H1 (cell line): ENCODE data around the gene NFIA. TPM values are rescaled to one million over a fixed set of nuclear protein-coding genes. Genes with fewer than 3 reads are reported as not detected.
A peak's percentile ranks its signal among the peaks of the same experiment; 100 is the strongest.

Source experiments
- CTCF ChIA-PET: fragments of 300-600 bp; sonication (Branson Sonifier 250); formaldehyde crosslinking; loops from one replicate; lab custom pipeline; 2021; ENCODE audit not compliant: partially characterized antibody; lab: Charles Lee
- POLR2A ChIA-PET: fragments of 300-600 bp; sonication (Branson Sonifier 250); formaldehyde crosslinking; loops from one replicate; lab custom pipeline; 2021; ENCODE audit warnings: inconsistent platforms; ENCODE audit not compliant: partially characterized antibody; lab: Charles Lee
- DNase-seq, 2 experiments: peaks; one replicate each; pipeline versions ENCODE4 v3.0.0 to v3.0.0-alpha.2; 2010 to 2022; ENCODE audit warnings: low spot score in 2 of 2, low read depth in 1 of 2, mixed read lengths in 1 of 2
- FAIRE-seq: peaks from 2 replicates; lab custom pipeline; 2011; peaks lifted over from hg19 to GRCh38; lab: Jason Lieb, UNC
- H2AFZ ChIP-seq: 2 replicates; pipeline ENCODE4 v1.8.1; 2012; ENCODE audit warnings: low read length, inconsistent platforms
- H2AK5ac ChIP-seq: 2 replicates; pipeline ENCODE4 v1.6.1; 2013; ENCODE audit warnings: low read depth, low read length
- H2BK120ac ChIP-seq: replicated peaks from 2 replicates; pipeline ENCODE3; 2013; ENCODE audit warnings: low read depth, low read length, inconsistent platforms
- H2BK12ac ChIP-seq: 2 replicates; pipeline ENCODE4 v1.6.1; 2013; ENCODE audit warnings: low read depth, low read length
- H2BK15ac ChIP-seq: 2 replicates; pipeline ENCODE4 v1.6.1; 2013; ENCODE audit warnings: low read length
- H2BK20ac ChIP-seq: 2 replicates; pipeline ENCODE4 v1.6.1; 2013; ENCODE audit warnings: low read length
- H2BK5ac ChIP-seq: 2 replicates; pipeline ENCODE4 v1.6.1; 2013; ENCODE audit warnings: low read depth, low read length
- H3K14ac ChIP-seq: 2 replicates; pipeline ENCODE4 v1.6.1; 2013; ENCODE audit warnings: inconsistent platforms; ENCODE audit not compliant: insufficient read length
- H3K18ac ChIP-seq: 2 replicates; pipeline ENCODE4 v1.6.1; 2013; ENCODE audit warnings: low read length; ENCODE audit errors: extremely low read depth
- H3K23ac ChIP-seq: 2 replicates; pipeline ENCODE4 v1.6.1; 2013; ENCODE audit warnings: inconsistent platforms; ENCODE audit not compliant: insufficient read length
- H3K23me2 ChIP-seq: 2 replicates; pipeline ENCODE4 v1.6.1; 2013; ENCODE audit warnings: low read depth, low read length
- H3K27ac ChIP-seq: 2 replicates; pipeline ENCODE4 v1.6.1; 2011; ENCODE audit warnings: low read depth, low read length, inconsistent platforms
- H3K27me3 ChIP-seq, 4 experiments: replicated peaks in 1 of 4; 1 replicate in 1 of 4; 2 replicates in 3 of 4; pipeline versions ENCODE4 v1.6.1 to v1.8.1; 2011 to 2013; ENCODE audit warnings: low read length in 3 of 4, mild to moderate bottlenecking in 3 of 4, inconsistent platforms in 2 of 4, mixed read lengths in 2 of 4, moderate library complexity in 1 of 4; ENCODE audit not compliant: control insufficient read depth in 3 of 4, insufficient read depth in 3 of 4; ENCODE audit errors: extremely low read depth in 1 of 4
- H3K36me3 ChIP-seq, 4 experiments: 2 replicates each; pipeline versions ENCODE4 v1.6.1 to v1.8.1; 2011 to 2013; ENCODE audit warnings: mild to moderate bottlenecking in 4 of 4, low read length in 3 of 4, moderate library complexity in 2 of 4, control low read depth in 1 of 4, inconsistent platforms in 1 of 4; ENCODE audit not compliant: insufficient read depth in 4 of 4, control insufficient read depth in 2 of 4
- H3K4ac ChIP-seq: replicated peaks from 2 replicates; pipeline ENCODE3; 2013; ENCODE audit warnings: low read length, low read depth, mixed read lengths, inconsistent platforms; ENCODE audit not compliant: insufficient read length
- H3K4me1 ChIP-seq, 4 experiments: replicated peaks in 1 of 4; 1 replicate in 1 of 4; 2 replicates in 3 of 4; pipeline versions ENCODE4 v1.6.1 to v1.8.1; 2011 to 2013; ENCODE audit warnings: low read length in 3 of 4, inconsistent platforms in 2 of 4, mixed read lengths in 1 of 4; ENCODE audit not compliant: insufficient read depth in 4 of 4, control insufficient read depth in 3 of 4
- H3K4me2 ChIP-seq, 2 experiments: 2 replicates each; pipeline versions ENCODE4 v1.6.1 to v1.8.1; 2011 to 2013; ENCODE audit warnings: low read depth in 2 of 2, low read length in 2 of 2, control low read depth in 1 of 2, inconsistent platforms in 1 of 2, mild to moderate bottlenecking in 1 of 2; ENCODE audit not compliant: insufficient read depth in 1 of 2
- H3K4me3 ChIP-seq, 4 experiments: fragments of 200-600, 300-600 bp in 1 of 4; sonication (generic), shearing (Covaris generic), sonication (Bioruptor Twin) in 1 of 4; 2 replicates each; pipeline versions ENCODE4 v1.5.1 to v1.8.1; 2011 to 2016; ENCODE audit warnings: low read length in 4 of 4, low read depth in 3 of 4, control low read depth in 2 of 4, inconsistent platforms in 2 of 4, mild to moderate bottlenecking in 2 of 4, mixed read lengths in 1 of 4, moderate library complexity in 1 of 4; ENCODE audit not compliant: insufficient read depth in 2 of 4; ENCODE audit errors: extremely low read depth in 1 of 4
- H3K56ac ChIP-seq: replicated peaks from 2 replicates; pipeline ENCODE3; 2013; ENCODE audit warnings: low read depth, mild to moderate bottlenecking, mixed read lengths, low read length, inconsistent platforms; ENCODE audit not compliant: insufficient read length
- H3K79me1 ChIP-seq: 2 replicates; pipeline ENCODE4 v1.6.1; 2013; ENCODE audit warnings: low read depth, low read length, control low read depth
- H3K79me2 ChIP-seq, 2 experiments: 2 replicates each; pipeline versions ENCODE4 v1.6.1 to v1.8.1; 2012 to 2013; ENCODE audit warnings: low read length in 2 of 2, mild to moderate bottlenecking in 2 of 2, inconsistent platforms in 1 of 2; ENCODE audit not compliant: insufficient read depth in 2 of 2, control insufficient read depth in 1 of 2
- H3K9ac ChIP-seq, 4 experiments: replicated peaks in 1 of 4; 1 replicate in 1 of 4; 2 replicates in 3 of 4; pipeline versions ENCODE4 v1.6.1 to v1.8.1; 2011 to 2013; ENCODE audit warnings: low read depth in 3 of 4, low read length in 3 of 4, control low read depth in 2 of 4, mild to moderate bottlenecking in 2 of 4, moderate library complexity in 2 of 4, inconsistent platforms in 1 of 4; ENCODE audit errors: extremely low read depth in 1 of 4
- H3K9me3 ChIP-seq, 2 experiments: 2 replicates each; pipeline versions ENCODE4 v1.6.1 to v1.8.1; 2012 to 2013; ENCODE audit warnings: mild to moderate bottlenecking in 2 of 2, moderate library complexity in 2 of 2, control low read depth in 1 of 2, inconsistent platforms in 1 of 2, low read depth in 1 of 2, low read length in 1 of 2, mixed read lengths in 1 of 2; ENCODE audit not compliant: insufficient read depth in 2 of 2
- H4K20me1 ChIP-seq, 2 experiments: replicated peaks in 1 of 2; 2 replicates each; pipeline versions ENCODE3 to v1.8.1; 2011 to 2013; ENCODE audit warnings: inconsistent platforms in 2 of 2, low read length in 2 of 2, mild to moderate bottlenecking in 1 of 2; ENCODE audit not compliant: insufficient read depth in 2 of 2, control insufficient read depth in 1 of 2
- H4K5ac ChIP-seq: 2 replicates; pipeline ENCODE4 v1.6.1; 2013; ENCODE audit warnings: low read length, low read depth, mixed read lengths, inconsistent platforms; ENCODE audit not compliant: insufficient read length
- H4K8ac ChIP-seq: 2 replicates; pipeline ENCODE4 v1.8.0; 2013; ENCODE audit warnings: mild to moderate bottlenecking, moderate library complexity, low read length, inconsistent platforms; ENCODE audit not compliant: insufficient read depth; ENCODE audit errors: extremely low read depth
- H4K91ac ChIP-seq: replicated peaks from 2 replicates; pipeline ENCODE3; 2013; ENCODE audit warnings: low read length, mixed read lengths, inconsistent platforms; ENCODE audit not compliant: insufficient read length
- CHD1 ChIP-seq: IDR thresholded peaks from 2 replicates; pipeline ENCODE4 v1.6.1; 2012; ENCODE audit warnings: low read depth, low read length, improper control_type of control experiment
- JUN ChIP-seq: IDR thresholded peaks from 2 replicates; pipeline ENCODE4 v1.6.1; 2011; ENCODE audit warnings: low read depth, mild to moderate bottlenecking, improper control_type of control experiment, low read length
- KDM1A ChIP-seq: fragments of 200-600, 300-600 bp; sonication (generic); IDR thresholded peaks from 2 replicates; pipeline ENCODE4 v1.7.1; 2016; ENCODE audit warnings: mild to moderate bottlenecking, low read length, borderline replicate concordance
- KDM5A ChIP-seq: fragments of 200-600 bp; IDR thresholded peaks from 2 replicates; pipeline ENCODE4 v1.7.1; 2012; ENCODE audit warnings: mild to moderate bottlenecking, low read length, inconsistent platforms, mixed read lengths
- MAFK ChIP-seq: IDR thresholded peaks from 2 replicates; pipeline ENCODE4 v1.6.1; 2012; ENCODE audit warnings: low read depth, mild to moderate bottlenecking, improper control_type of control experiment, low read length
- POLR2A ChIP-seq, 2 experiments: IDR thresholded peaks; 1 replicate in 1 of 2; 2 replicates in 1 of 2; pipeline ENCODE4 v1.6.1; 2011; ENCODE audit warnings: low read depth in 2 of 2, low read length in 2 of 2, mild to moderate bottlenecking in 2 of 2; ENCODE audit errors: control extremely low read depth in 1 of 2
- POU5F1 ChIP-seq: IDR thresholded peaks from 2 replicates; pipeline ENCODE4 v1.6.1; 2011; ENCODE audit warnings: low read depth, mild to moderate bottlenecking, low read length, moderate library complexity
- RFX5 ChIP-seq: IDR thresholded peaks from 2 replicates; pipeline ENCODE4 v1.6.1; 2011; ENCODE audit warnings: low read depth, low read length, improper control_type of control experiment, borderline replicate concordance
- SIX5 ChIP-seq: IDR thresholded peaks from 2 replicates; pipeline ENCODE4 v1.6.1; 2011; ENCODE audit warnings: mild to moderate bottlenecking, low read depth, low read length
- SP1 ChIP-seq: IDR thresholded peaks from 2 replicates; pipeline ENCODE4 v1.6.1; 2011; ENCODE audit warnings: low read depth, low read length
- SP2 ChIP-seq: IDR thresholded peaks from 2 replicates; pipeline ENCODE4 v1.6.1; 2012; ENCODE audit warnings: mild to moderate bottlenecking, low read length, inconsistent platforms
- WGBS, 2 experiments: shearing (Covaris generic) in 1 of 2; methylation state at CpG; one replicate each; pipeline versions ENCODE4 v1.1.6 to v1.1.7; 2013 to 2015; ENCODE audit warnings: low lambda C conversion rate in 2 of 2, mixed read lengths in 2 of 2, inconsistent platforms in 1 of 2, low coverage in 1 of 2, missing lambda C conversion rate in 1 of 2; ENCODE audit not compliant: insufficient replicate concordance in 2 of 2, insufficient coverage in 1 of 2, insufficient read length in 1 of 2; ENCODE audit errors: extremely low coverage in 1 of 2, missing lambda C conversion rate in 1 of 2; 5-methylcytosine and 5-hydroxymethylcytosine counted together
- polyA plus RNA-seq, 7 experiments: library from polyadenylated mRNA; depleted of rRNA in 3 of 7; stranded (reverse) in 5 of 7; unstranded in 2 of 7; fragments of >200 nt in 5 of 7; fragments of 200-250 nt in 2 of 7; gene quantifications; 1 replicate in 5 of 7; 2 replicates in 1 of 7; 4 replicates in 1 of 7; pipeline versions ENCODE4 v1.2.1 to v1.2.3, GENCODE V29; 2011 to 2013; ENCODE audit warnings: missing spikeins in 2 of 7, mixed read lengths in 2 of 7
- total RNA-seq: library from RNA; stranded (reverse); fragmentation: NEBNext Ultra II Directional; extraction: Animal tissue kit (Norgen Biotek cat#: 25700); gene quantifications from 2 replicates; pipeline ENCODE4 v1.2.1, GENCODE V29; 2021
- TF ChIP-seq, protein P1 (sequence below): IDR thresholded peaks from 2 replicates; pipeline ENCODE4 v1.6.1; 2011; ENCODE audit warnings: low read length, improper control_type of control experiment
- TF ChIP-seq, protein P2 (sequence below): IDR thresholded peaks from 2 replicates; pipeline ENCODE4 v1.6.1; 2011; ENCODE audit warnings: low read depth, mild to moderate bottlenecking, low read length; ENCODE audit not compliant: insufficient read depth

Gene NFIA
- total and polyA plus RNA-seq, 2 of the 8 experiments (the other 6 are each of a cell fraction or from before 2014, with no cell fraction given): 1.8 to 2.3 TPM

- Histone ChIP-seq H3K9me3 (no peaks in the 10 kb centered on the region), H2BK12ac (no peak overlapping the region), H3K27ac (no peak overlapping the region), H3K27me3 (no peaks in the 10 kb centered on the region), H3K9ac (no peak overlapping the region), H3K79me2 (no peaks in the 10 kb centered on the region), H2BK15ac (no peak overlapping the region), H3K36me3 (no peaks in the 10 kb centered on the region), H3K18ac (no peak overlapping the region), H3K79me1 (no peaks in the 10 kb centered on the region), H4K5ac (no peak overlapping the region), H3K4me1 (no peaks in the 10 kb centered on the region), H2BK5ac (no peak overlapping the region), H2AK5ac (no peak overlapping the region), H4K91ac (no peak overlapping the region), H2AFZ (no peak overlapping the region), H3K56ac (no peak overlapping the region), H3K4ac (no peak overlapping the region), H3K14ac (no peak overlapping the region), H3K23me2 (no peaks in the 10 kb centered on the region), H2BK20ac (no peak overlapping the region), H3K23ac (no peak overlapping the region), H3K4me3 (no peak overlapping the region), H3K4me2 (no peak overlapping the region), H4K8ac (no peak overlapping the region), H2BK120ac (no peak overlapping the region), H4K20me1 (no peaks in the 10 kb centered on the region)
- ChIA-PET POLR2A (interaction anchor here (1.0 kb wide), 1 partner anchor 36 kb away, joined by 3 read pairs; no protein-coding TSS in a partner anchor), CTCF (interaction anchor here (0.9 kb wide), 1 partner anchor 24 kb away, joined by 4 read pairs; no protein-coding TSS in a partner anchor)
- TF ChIP-seq CHD1 (no peak), JUN (no peak), SIX5 (no peak), MAFK (no peak), POLR2A (IDR thresholded peaks at IDR 0.05; ENCODE audit: control extremely low read depth in 1 of 2, low read depth in 2 of 2, low read length in 2 of 2) (no peak), SP2 (no peak), POU5F1 (no peak), SP1 (no peak), KDM5A (no peak), KDM1A (no peak), RFX5 (no peak)
- TF ChIP-seq, protein P1, sequence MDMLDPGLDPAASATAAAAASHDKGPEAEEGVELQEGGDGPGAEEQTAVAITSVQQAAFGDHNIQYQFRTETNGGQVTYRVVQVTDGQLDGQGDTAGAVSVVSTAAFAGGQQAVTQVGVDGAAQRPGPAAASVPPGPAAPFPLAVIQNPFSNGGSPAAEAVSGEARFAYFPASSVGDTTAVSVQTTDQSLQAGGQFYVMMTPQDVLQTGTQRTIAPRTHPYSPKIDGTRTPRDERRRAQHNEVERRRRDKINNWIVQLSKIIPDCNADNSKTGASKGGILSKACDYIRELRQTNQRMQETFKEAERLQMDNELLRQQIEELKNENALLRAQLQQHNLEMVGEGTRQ: no peak
- TF ChIP-seq, protein P2, sequence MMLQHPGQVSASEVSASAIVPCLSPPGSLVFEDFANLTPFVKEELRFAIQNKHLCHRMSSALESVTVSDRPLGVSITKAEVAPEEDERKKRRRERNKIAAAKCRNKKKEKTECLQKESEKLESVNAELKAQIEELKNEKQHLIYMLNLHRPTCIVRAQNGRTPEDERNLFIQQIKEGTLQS: no peak
- 89% methylated on average over 5 of the region's 5 CpGs; no CpG with 5 or more reads in 1 of the 2 experiments for WGBS, 2 experiments
- DNase-seq (no peak), FAIRE-seq (peak; percentile 7)
Measured at GRCh38 chr1:61132176-61132638, 49.8 kb downstream of the NFIA start.
